GM18868 (cell line): Measurements from ENCODE around the gene CAMK1G.

Experiments used
- ATAC-seq: cut with Tn5 transposase; IDR thresholded peaks from one replicate; pipeline ENCODE4 v1.9.1; 2021; ENCODE audit warnings: mild to moderate bottlenecking, moderate library complexity; ENCODE audit not compliant: unreplicated experiment

The CAMK1G gene

GRCh38 chr1:209583408-209583807 is at the start of gene CAMK1G:
CAMK1G (plus strand) TSS chr1:209583714; CDS start chr1:209594984, 11,270 bp downstream.
- ATAC-seq: no peak

GRCh38 chr1:209534496-209535250 is 48.8 kb upstream of the CAMK1G start:
- ATAC-seq: no peak

- ATAC-seq: no peak
These were observed 46.7 kb upstream of the CAMK1G start for GRCh38 chr1:209536843-209537242.

- ATAC-seq: no peak
These were observed 46.0 kb upstream of the CAMK1G start for GRCh38 chr1:209537336-209538114.

- no peak for ATAC-seq
These were observed 43.9 kb upstream of the CAMK1G start for GRCh38 chr1:209539576-209539975.

GRCh38 chr1:209542585-209542984 is 40.9 kb upstream of the CAMK1G start:
- ATAC-seq: no peak

- ATAC-seq: no peak
These were observed 39.4 kb upstream of the CAMK1G start for GRCh38 chr1:209544098-209544497.

GRCh38 chr1:209545423-209545822 is 38.1 kb upstream of the CAMK1G start:
- no peak for ATAC-seq

GRCh38 chr1:209546390-209547085 is 37.0 kb upstream of the CAMK1G start:
- no peak for ATAC-seq

- no peak for ATAC-seq
These were observed 35.9 kb upstream of the CAMK1G start for GRCh38 chr1:209547626-209548025.

GRCh38 chr1:209549443-209550205 is 33.9 kb upstream of the CAMK1G start:
- ATAC-seq: no peak

GRCh38 chr1:209550519-209550918 is 33.0 kb upstream of the CAMK1G start:
- no peak for ATAC-seq

- no peak for ATAC-seq
These were observed 30.9 kb upstream of the CAMK1G start for GRCh38 chr1:209552406-209553264.

GRCh38 chr1:209554761-209555611 is 28.5 kb upstream of the CAMK1G start:
- no peak for ATAC-seq

GRCh38 chr1:209556162-209556690 is 27.3 kb upstream of the CAMK1G start:
- no peak for ATAC-seq

- ATAC-seq: no peak
These were observed 26.3 kb upstream of the CAMK1G start for GRCh38 chr1:209557221-209557620.

GRCh38 chr1:209560529-209560928 is 23.0 kb upstream of the CAMK1G start:
- ATAC-seq: no peak

- ATAC-seq: no peak
These were observed 22.6 kb upstream of the CAMK1G start for GRCh38 chr1:209560952-209561351.

GRCh38 chr1:209561532-209561931 is 22.0 kb upstream of the CAMK1G start:
- ATAC-seq: no peak
